ENCODE measurements around the gene BLM.

BLM gene

DNA sequence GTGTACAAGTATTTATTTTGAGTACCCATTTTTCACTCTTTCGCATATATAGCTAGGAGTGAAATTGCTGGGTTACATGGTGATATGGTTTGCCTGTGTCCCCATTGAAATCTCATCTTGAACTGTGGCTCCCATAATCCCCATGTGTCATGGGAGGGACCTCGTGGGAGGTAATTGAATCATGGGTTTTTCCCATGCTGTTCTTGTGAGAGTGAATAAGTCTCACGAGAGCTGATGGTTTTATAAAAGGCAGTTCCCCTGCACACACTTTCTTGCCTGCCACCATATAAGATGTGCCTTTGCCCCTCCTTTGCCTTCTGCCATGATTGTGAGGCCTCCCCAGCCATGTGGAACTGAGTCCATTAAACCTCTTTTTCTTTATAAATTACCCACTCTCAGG is 23.4 kb downstream of the BLM start:
- peak; percentile 78 for DNase-seq

DNA sequence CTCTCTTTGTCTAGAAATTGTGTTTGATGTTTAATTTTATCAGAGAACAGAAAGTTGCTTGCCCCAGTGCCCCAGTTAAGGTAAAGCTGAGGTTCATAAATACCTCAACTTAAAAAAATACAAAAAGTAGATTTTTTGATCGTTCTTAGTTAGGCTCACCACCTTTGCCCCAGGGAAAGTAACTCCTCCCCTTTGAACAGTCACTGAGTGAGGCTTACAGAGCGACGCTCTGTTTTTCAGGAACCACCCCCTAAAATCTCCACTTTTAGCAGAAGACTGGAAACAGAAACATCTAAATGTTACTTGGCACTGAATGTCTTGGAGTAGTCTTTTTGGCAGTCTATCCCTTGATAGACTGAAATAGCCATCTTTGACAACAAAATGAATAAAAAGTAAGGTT is 24.9 kb downstream of the BLM start:
- peak; percentile 74 for DNase-seq

DNA sequence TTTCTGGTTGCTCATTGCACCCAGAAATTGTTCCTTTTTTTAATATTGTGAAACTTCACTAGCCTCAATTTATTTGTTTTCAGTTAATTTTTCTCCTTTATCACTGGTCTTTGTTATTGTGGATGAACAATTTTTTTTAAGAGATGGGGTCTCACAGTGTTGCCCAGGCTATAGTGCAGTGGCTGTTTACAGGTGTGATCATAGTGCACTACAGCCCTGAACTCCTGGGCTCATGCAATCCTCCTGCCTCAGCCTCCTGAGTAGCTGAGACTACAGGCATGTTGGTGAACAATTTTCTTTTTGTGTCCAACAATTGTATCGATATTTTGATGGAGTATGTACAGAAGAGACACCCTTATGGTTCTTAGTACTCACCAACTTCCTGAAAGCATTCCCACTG is 26.3 kb downstream of the BLM start:
- DNase-seq, result peak; percentile 19

DNA sequence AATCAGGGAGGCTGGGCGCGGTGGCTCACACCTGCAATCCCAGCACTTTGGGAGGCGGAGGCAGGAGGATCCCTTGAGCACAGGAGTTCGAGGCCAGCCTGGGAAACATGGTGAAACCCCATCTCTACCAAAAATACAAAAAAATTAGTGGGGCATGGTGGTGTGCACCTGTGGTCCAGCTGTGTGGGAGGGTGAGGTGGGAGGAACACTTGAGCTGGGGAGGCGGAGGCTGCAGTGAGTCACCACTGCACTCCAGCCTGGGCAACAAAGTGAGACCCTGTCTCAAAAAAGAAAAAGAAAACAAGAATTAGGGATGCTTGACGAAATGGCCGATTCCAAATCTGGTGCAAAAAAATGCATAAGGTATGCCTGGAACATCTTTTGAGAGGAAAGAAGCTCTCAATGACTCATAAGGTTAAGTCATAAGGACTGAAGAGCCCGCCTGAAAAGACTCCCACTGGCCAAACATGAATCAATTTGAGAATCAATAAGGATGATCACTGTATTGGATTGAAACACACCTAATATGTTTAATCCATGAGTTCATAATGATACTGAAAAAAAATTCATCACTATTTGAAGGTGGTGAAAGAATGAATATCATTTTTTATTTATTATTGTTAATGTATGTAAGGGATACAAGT is 27.7 kb downstream of the BLM start:
- no peak for DNase-seq

DNA sequence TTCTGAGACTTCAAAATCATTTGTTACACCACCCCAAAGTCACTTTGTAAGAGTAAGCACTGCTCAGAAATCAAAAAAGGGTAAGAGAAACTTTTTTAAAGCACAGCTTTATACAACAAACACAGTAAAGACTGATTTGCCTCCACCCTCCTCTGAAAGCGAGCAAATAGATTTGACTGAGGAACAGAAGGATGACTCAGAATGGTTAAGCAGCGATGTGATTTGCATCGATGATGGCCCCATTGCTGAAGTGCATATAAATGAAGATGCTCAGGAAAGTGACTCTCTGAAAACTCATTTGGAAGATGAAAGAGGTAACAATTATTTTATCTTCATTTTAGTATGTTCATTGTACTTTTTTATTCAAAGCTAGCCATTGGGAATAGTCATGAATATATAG is 32.6 kb downstream of the BLM start:
- peak; percentile 63 for DNase-seq

DNA sequence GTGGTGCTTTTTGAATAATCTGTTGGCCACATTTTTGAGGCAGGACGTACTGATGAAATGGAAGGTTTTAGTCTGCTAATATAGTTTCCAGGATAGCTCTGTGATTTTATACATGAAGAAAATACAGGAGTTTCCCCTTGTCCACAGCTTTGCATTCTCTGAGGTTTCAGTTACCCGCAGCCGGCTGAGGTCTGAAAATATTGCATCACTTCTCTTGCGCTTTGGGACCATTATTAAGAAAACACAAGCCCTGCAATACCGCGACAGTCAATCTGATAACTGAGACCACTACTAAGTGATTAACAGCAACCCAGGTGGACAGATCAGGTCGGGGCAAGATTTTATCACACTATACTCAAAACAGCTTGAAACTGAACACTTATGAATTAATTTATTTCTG is 33.0 kb downstream of the BLM start:
- DNase-seq, result peak; percentile 85

DNA sequence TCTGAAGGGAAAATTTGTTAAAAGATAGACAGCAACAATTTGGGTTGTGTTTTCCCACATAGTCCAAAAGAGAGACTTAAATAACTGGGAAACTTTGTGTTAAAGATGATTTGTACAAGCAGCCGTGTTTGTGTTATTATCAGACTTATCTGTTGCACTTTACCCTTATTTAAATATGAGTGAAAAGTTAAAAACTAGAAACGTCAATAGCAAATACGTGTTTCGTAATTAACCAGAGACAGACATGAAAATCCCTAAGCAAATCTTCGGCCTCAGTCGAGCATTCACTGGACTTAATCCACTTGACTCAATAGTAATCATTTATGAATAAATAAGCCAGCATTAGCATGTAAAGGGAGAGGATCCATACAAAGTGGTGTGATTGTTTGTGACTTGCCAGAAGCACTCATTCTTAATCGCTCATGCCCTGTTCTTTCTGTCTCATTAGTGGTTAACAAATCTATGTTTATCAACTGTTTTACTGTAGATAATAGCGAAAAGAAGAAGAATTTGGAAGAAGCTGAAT is 34.2 kb downstream of the BLM start:
- no peak for DNase-seq

DNA sequence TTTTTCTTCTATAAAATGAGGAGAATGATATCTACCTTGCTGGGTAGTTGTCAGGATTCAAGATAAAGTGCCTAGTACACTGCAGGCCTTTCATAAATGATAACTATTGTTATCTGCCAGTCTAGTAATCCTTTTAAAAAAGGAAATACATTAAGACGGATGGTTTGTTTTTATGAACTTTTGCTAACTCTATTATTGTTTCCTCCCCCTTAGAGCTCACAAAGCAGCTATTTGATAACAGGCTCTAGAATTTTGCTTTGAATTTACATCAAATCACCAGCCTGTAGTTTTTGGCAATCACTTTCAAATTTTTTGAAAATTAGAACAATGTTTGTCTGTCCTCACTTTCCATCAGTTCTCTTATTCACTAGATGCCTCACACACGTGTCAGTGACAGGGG is 39.8 kb downstream of the BLM start:
- DNase-seq, result no peak

DNA sequence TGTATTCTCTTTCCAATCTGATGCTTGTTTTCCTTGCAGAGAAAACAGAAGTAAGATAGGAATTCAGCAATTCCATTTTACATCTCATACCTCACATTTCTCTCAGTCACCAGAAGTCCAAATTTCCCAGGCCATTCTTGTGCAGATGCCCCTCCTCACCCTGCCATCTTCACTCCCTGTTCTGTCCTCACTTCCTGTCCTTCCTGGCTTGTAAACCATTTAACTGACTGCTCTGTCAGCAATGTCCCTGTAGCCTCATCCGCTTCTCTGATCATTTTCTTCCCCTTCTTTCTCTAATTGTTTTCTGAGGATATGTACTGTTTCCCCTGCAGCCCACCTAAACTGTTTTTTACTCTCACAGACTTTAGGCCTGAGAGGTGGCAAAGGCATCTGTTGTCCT is 40.3 kb downstream of the BLM start:
- no peak for DNase-seq

DNA sequence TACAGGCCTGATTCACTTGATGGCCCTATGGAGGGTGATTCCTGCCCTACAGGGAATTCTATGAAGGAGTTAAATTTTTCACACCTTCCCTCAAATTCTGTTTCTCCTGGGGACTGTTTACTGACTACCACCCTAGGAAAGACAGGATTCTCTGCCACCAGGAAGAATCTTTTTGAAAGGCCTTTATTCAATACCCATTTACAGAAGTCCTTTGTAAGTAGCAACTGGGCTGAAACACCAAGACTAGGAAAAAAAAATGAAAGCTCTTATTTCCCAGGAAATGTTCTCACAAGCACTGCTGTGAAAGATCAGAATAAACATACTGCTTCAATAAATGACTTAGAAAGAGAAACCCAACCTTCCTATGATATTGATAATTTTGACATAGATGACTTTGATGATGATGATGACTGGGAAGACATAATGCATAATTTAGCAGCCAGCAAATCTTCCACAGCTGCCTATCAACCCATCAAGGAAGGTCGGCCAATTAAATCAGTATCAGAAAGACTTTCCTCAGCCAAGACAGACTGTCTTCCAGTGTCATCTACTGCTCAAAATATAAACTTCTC is 43.6 kb downstream of the BLM start:
- no peak for DNase-seq

DNA sequence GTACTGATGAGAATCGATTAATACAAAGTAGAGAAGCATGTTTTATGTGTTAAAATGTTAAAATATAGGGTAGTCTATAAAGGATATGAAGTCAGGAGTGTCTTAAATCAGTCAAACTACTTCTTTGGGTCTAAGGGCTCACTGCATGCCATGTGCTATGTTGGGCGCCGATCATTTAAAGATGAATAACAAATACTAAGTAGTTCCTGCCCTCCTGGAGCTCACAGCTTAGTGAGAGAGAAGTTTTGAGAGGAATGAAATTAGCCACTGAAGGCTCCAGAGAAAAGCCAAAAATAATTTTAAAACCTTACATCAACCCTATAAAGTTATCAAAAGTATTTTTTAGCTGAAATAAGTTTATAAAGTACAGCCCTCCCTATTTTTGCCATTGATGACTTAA is 44.5 kb downstream of the BLM start:
- DNase-seq, result no peak

DNA sequence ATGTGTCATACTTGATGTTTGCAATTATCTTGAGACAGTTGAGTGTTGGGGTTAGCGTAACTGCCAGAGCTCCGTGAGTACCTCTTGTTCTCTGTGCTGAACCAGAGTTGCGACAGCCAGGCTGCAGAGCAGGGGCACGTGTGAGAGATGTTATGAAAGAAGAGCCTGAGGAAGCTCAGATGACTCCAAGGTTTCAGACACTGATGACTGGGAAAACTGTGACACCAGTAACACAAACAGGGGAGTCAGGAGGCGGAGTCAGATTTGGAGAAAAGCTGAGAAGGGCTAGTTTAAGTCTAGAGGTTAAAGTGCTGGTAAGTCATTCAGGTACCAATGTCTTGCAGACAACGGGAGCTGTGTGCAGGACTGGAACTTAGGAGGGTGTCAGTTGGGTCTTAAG is 45.0 kb downstream of the BLM start:
- peak; percentile 98 for DNase-seq

DNA sequence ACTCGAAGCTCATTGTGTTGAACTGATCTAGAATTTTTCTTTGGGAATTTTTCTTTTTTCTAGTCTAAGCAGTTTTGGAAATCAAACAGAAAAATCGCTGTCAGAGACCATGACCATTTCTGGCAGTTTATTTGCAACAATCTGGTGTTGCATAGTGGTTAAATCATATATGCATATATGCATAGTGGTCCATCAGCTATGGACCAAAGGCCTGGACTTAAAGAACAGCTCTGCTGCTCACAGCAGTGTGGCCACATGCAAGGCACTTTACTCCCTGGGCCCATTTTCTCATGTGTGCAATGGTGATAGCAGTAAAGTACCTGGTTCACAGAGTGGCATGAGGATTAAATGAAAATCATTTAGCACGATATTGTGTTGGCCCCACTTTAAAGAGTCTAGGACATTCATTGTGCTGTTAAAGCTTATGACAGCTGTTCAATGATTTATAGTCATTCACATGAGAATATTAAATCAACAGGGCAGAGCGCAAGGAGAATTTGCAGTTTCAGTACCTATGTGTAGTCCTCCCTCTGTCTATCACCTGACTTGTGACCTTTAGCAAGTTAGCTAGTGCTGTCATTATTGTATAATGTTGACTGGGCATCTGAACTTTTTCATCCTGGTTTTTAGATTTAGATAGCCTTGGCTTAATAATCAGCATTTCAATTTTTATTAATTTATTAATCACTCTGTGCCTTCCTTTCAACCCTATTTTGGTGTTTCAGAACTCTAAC is 46.4 kb downstream of the BLM start:
- no peak for DNase-seq

DNA sequence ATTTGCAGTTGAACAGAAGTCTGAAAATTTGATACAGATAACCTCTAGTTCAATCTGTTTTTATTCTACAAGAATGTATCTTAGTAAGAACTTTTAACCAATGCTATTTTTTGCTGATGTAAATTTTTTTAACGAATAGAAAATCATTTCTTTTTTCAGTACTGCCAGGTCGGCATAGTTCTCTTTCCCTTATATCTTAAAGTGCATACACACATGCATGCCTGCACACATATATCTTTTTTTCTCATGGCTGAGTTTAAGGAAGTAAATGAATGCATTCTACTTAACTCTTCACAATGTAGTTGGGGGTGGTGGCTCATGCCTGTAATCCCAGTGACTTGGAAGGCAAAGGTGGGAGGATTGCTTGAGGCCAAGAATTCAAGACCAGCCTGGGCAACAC is 48.4 kb downstream of the BLM start:
- DNase-seq, result no peak

DNA sequence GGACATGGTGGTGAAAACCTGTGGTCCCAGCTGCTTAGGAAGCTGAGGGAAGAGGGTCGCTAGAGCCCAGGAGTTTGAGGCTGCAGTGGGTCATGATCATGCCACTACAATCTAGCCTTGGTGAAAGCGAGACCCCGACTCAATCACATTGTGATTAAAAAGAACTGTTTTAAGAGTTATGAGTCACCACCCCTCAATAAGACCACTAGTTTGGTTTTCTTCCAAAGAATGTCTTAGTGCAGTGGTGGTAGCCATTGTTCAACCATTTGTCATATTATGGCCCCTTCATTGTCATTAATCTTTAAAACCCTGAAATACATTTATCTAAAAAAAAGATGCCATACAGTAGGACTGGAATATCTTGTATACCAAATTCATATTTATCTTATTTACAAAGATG is 48.8 kb downstream of the BLM start:
- DNase-seq, result no peak

DNA sequence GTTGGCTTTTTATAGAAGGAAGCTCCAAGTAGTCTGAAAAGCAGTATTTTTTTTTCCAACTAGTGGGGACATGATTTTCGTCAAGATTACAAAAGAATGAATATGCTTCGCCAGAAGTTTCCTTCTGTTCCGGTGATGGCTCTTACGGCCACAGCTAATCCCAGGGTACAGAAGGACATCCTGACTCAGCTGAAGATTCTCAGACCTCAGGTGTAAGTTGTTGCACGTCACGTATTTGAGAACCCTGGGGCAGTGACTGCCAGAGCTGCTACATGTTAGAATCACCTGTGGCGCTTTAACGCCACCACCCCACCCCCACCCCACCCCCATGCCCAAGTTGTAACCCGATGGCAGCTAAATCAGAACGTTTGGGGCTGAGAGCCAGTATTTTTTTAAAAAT is 52.2 kb downstream of the BLM start:
- DNase-seq, result no peak

DNA sequence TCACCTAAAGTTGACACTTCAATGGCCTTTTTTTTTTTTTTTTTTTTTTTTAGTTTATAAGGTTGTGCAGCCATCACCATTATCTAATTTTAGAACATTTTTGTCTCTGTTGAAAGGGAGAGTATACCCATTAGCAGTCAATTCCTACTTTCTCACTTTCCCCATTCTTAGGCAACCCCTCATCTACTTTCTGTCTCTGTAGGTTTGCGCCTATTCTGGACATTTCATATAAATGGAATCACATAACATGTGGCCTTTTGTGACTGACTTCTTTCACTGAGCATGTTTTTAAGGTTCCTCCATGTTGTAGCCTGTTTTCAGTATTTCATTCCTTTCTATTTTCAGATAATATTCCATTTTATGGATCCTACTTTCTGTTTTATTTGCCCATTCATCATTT is 56.3 kb downstream of the BLM start:
- no peak for DNase-seq

DNA sequence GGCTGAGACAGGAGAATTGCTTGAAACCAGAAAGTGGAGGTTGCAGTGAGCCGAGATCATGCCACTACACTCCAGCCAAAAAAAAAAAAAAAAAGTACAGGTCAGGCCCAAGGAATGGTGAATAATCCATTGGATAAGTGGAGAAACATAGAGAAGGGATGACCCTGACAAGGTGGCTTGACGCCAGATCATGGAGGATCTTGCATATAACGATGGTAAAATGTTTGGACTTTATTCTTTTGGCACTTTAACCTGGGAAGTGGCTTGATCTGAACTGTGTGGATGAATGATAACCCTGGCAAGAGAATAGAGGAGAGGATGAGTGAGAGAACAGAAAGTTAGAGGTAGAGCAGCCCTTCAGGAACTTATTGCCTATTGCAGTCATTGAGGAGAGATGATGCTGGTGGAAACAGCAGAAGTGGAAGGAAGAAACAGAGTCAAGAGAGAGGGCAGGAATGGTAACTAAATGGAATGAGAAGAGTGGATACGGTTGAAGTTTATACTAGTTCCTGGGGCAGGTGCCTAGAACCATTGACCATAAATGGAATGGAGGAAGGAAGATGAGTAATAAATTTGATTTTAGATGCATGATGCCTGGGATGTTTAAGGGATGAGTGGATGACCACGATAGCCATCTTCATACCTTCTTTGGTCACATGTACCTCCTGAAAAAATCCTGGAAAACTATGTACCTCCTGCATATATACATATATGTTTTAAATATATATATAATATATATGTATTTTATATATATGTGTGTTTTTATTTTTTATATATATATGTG is 57.8 kb downstream of the BLM start:
- no peak for DNase-seq

DNA sequence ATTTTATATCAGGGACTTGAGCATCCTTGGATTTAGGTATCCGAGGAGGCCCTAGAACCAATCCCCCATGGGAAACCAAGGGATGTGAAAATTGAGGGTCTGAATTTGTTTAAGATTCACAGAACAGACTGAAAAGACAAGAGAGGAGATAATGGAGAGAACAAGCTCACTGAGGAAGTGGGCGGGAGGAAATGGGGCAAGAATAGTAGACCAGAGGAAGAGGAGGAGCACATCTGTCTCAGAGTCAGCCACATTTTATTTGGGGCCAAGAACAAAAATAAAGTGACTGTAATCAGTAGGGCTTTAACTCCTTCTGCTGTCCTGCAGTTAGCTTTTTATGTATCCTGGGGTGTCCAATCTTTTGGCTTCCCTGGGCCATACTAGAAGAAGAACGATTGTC is 63.8 kb downstream of the BLM start:
- DNase-seq, result peak; percentile 58

DNA sequence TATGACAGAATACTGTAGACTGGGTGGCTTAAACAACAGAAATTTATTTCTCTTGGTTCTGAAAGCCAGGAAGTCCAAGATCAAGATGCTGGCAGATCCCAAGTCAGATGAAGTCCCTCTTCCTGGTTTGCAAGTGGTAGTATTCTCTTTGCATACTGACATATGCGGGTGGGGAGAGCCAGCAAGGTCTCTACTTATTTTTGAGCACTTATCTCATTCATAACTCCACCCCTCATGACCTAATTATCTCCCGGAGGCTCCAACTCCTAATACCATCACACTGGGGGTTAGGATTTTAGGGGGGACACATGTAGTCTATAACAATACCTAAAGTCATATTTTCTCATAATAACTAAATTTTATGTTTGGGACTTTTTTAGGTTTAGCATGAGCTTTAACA is 65.3 kb downstream of the BLM start:
- no peak for DNase-seq

DNA sequence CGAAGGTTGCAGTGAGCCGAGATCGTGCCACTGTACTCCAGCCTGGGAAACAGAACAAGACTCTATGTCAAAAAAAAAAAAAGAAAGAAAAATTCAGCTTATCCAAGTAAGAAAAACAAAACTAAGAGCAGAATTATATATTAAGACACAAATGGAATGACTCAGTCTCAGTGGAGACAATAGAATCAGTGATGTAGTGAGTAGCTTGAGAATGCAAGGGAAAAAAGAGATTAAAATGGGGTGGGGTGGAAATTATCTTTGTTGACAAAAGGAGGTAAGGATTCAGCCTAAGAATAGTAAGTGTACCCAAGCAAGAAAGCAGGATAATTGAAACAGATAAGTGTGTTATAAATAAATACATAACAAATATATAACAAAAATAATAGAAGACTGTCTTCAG is 70.7 kb downstream of the BLM start:
- DNase-seq, result no peak

DNA sequence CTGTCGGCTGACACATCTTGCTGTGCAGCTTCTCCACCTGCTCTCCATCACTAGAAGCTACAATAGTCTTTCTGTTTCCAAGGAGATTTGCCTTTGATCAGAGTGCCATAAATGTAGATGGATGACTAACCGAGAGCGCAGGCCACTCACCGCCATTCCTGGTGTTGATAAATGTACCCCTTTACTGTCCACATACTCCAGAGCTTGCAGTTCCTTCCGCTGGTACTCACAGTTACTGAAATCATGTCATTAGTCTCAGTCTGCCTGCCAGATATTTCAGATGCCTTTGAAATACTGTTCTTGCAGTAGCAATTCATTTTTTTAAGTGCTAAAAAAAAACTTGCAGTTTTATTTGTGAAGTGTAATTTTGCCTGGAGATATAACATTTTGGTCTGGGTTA is 72.3 kb downstream of the BLM start:
- no peak for DNase-seq

DNA sequence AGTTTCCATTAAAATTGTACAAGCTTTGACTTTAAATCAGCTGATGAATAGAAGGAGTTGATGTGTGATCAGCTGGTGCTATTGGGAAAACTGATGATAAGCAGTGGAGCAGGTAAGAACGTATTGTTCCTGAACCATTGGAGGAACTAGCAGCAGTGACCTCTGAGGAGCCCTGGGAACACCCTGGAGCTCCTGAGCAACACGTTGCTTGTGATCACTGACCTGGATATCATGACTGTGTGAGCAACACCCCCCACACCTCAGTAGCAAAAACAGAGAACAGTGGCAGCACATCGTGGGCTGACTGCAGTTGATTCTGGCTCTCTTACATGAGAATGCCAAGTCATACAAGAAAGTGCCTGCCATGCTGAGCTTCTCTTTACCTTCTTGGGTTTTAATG is 72.9 kb downstream of the BLM start:
- no peak for DNase-seq

DNA sequence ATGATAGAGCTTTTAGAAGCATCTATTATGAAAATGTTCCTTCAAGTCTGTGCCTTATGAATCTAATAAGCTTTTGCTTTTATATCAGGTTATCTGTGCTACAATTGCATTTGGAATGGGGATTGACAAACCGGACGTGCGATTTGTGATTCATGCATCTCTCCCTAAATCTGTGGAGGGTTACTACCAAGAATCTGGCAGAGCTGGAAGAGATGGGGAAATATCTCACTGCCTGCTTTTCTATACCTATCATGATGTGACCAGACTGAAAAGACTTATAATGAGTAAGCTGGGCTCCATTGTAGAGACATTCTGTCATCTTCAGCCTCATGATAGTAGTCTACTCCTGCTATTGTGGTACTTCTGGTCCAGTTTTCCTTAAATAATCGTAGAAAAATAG is 73.4 kb downstream of the BLM start:
- DNase-seq, result no peak

Measured in inflammatory macrophage treated with lipopolysaccharide for 4 hours (primary cell).